GM12892 (cell line): ENCODE data around the gene CALHM2.
"Not testable (repeated sequence)": the region's sequence is repeated elsewhere in the genome, so short reads cannot be mapped to it uniquely, and the experiment has no call there.

Source experiments
- DNase-seq: peaks from one replicate; pipeline ENCODE4 v3.0.0; 2011; ENCODE audit not compliant: insufficient read length
- FAIRE-seq: peaks from 2 replicates; lab custom pipeline; 2011; peaks lifted over from hg19 to GRCh38; lab: Jason Lieb, UNC
- POLR2A ChIP-seq: IDR thresholded peaks from 2 replicates; pipeline ENCODE4 v1.6.1; 2011; ENCODE audit warnings: low read depth, low read length, control low read depth
- POLR2AphosphoS5 ChIP-seq: IDR thresholded peaks from 2 replicates; pipeline ENCODE4 v1.6.1; 2011; ENCODE audit warnings: low read depth, low read length, control low read depth
- TAF1 ChIP-seq: IDR thresholded peaks from 2 replicates; pipeline ENCODE4 v1.6.1; 2011; ENCODE audit warnings: low read depth, mild to moderate bottlenecking, control low read depth, low read length, borderline replicate concordance

CALHM2 gene

GRCh38 chr10:103429647-103430046 lies 22.5 kb downstream of the CALHM2 start:
- TF ChIP-seq POLR2A, result no peak
- no peak for TF ChIP-seq POLR2AphosphoS5
- no peak for TF ChIP-seq TAF1
- DNase-seq (no peak), FAIRE-seq (no peak)

GRCh38 chr10:103428989-103429643 lies 23.1 kb downstream of the CALHM2 start:
- DNase-seq (no peak), FAIRE-seq (no peak)
- TF ChIP-seq TAF1, result no peak
- TF ChIP-seq POLR2A, result no peak
- TF ChIP-seq POLR2AphosphoS5, result no peak

- FAIRE-seq (no peak), DNase-seq (no peak)
- TF ChIP-seq POLR2AphosphoS5, result no peak
- no peak for TF ChIP-seq TAF1
- no peak for TF ChIP-seq POLR2A
Observed at GRCh38 chr10:103427866-103428265, 24.3 kb downstream of the CALHM2 start.

- TF ChIP-seq POLR2A (no peak), POLR2AphosphoS5 (no peak), TAF1 (no peak)
- DNase-seq (no peak), FAIRE-seq (no peak)
Observed at GRCh38 chr10:103423748-103424147, 28.4 kb downstream of the CALHM2 start.

- no peak for DNase-seq
- no peak for FAIRE-seq
- TF ChIP-seq TAF1 (no peak), POLR2AphosphoS5 (no peak), POLR2A (no peak)
Observed at GRCh38 chr10:103419101-103419500, 33.1 kb downstream of the CALHM2 start.

GRCh38 chr10:103417601-103418000 lies 34.6 kb downstream of the CALHM2 start:
- no peak for DNase-seq
- FAIRE-seq, result no peak
- TF ChIP-seq TAF1, result no peak
- no peak for TF ChIP-seq POLR2A
- TF ChIP-seq POLR2AphosphoS5, result no peak

- not testable (repeated sequence) for DNase-seq, FAIRE-seq
Observed at GRCh38 chr10:103417148-103417469, 35.1 kb downstream of the CALHM2 start.

GRCh38 chr10:103416436-103417147 lies 35.6 kb downstream of the CALHM2 start:
- TF ChIP-seq POLR2A (no peak), POLR2AphosphoS5 (no peak), TAF1 (no peak)
- FAIRE-seq (peak; percentile 58), DNase-seq (no peak)

GRCh38 chr10:103415581-103415980 lies 36.6 kb downstream of the CALHM2 start:
- no peak for FAIRE-seq
- DNase-seq, result no peak

GRCh38 chr10:103413564-103413963 lies 38.6 kb downstream of the CALHM2 start:
- TF ChIP-seq POLR2AphosphoS5, result no peak
- TF ChIP-seq TAF1, result no peak
- TF ChIP-seq POLR2A, result no peak
- DNase-seq (no peak), FAIRE-seq (no peak)

More at GRCh38 chr10:103415581-103415980, 36.6 kb downstream of the CALHM2 start:
- no peak for TF ChIP-seq POLR2AphosphoS5
- TF ChIP-seq POLR2A, result no peak
- TF ChIP-seq TAF1, result no peak

- FAIRE-seq, result peak; percentile 44
- no peak for DNase-seq
- TF ChIP-seq POLR2AphosphoS5 (no peak), POLR2A (no peak), TAF1 (no peak)
Observed at GRCh38 chr10:103397191-103397825, 54.9 kb downstream of the CALHM2 start.

- TF ChIP-seq TAF1 (no peak), POLR2A (no peak), POLR2AphosphoS5 (no peak)
- no peak for DNase-seq
- no peak for FAIRE-seq
Observed at GRCh38 chr10:103396789-103397087, 55.4 kb downstream of the CALHM2 start.
